GM21390 (cell line): Measurements from ENCODE around the gene MARCHF7.

Experiments used
- ATAC-seq: cut with Tn5 transposase; IDR thresholded peaks from one replicate; pipeline ENCODE4 v1.9.1; 2021; ENCODE audit not compliant: unreplicated experiment

The MARCHF7 gene

DNA sequence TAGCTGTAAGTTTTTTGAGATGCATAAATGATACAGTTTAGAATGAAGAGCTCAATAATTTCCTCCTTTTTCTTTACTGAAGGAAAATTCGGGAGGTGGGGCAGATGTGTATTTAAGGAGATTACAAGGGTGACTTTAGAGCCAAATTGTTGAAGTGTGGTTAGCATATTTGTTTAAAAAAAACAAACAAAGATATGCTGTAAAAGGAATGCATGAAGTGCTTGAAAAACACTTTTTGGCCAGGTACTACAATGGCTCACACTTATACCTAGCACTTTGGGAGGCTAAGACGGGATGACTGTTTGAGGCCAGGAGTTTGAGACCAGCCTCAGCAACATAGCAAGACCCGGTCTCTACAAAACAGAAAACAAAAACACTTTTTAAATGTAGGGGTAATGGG, 47.3 kb downstream of the MARCHF7 start:
- ATAC-seq = no peak

DNA sequence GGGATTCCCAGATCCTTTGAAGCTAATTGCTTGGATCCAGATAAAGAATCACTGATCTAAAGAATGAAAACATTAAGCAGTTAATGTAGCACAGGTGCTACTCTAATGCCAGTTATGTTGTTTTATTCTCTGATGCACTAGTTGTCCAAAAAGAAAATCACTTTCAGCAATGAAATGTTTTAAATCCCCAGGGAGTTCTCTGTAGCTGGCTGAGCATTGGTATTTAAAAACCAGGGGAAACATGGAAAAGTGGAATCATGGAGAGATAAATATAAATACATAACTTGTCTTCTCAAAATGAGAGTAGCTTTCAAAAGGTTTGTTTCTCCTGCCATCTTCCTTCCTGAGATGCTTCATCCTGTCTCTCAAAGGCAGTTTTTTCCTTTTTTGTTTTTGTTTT, 48.0 kb downstream of the MARCHF7 start:
- ATAC-seq = no peak

DNA sequence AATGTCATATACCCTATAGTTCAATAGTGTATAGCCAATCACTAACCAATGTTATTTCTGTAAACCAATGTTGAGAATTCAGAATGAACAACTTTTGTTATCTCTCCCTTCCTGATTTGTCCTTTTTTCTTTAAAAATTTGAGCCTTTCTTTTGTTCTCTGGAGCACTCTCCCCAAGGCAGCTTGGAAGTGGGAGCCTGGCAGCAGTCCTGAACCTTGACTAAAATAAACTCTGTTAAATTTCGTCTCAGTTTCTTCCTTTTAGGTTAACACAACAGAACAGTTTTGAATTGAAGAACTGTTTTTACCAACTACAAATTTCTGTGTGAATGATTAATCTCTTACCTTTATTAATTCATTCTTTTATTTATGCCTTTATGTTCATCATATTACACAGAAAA, 49.8 kb downstream of the MARCHF7 start:
- no peak for ATAC-seq
